ENCODE measurements around the gene RASGRP4.

GRCh38 chr19:38417544-38418506 lies 8.2 kb downstream of the RASGRP4 start:
- TF ChIP-seq CTCF (conservative IDR thresholded peaks at IDR 0.05; ENCODE audit: low read length) (no peak), EZH2phosphoT487 (IDR thresholded peaks at IDR 0.05; ENCODE audit: borderline replicate concordance) (no peak)
